Sigmoid colon (tissue), 4 donors: ENCODE data around the gene IFI27.

Source experiments
- EP300 ChIP-seq, 4 donors: sonication (generic); formaldehyde crosslinking; IDR thresholded peaks; one replicate each; pipeline ENCODE4 v1.6.1; 2017; ENCODE audit warnings: antibody characterized with exemption in 4 of 4
- POLR2A ChIP-seq, 2 donors: fragments of 450-650 bp; IDR thresholded peaks; one replicate each; pipeline ENCODE4 v1.6.1; 2016; ENCODE audit warnings: antibody characterized with exemption in 2 of 2, mild to moderate bottlenecking in 2 of 2, moderate library complexity in 2 of 2
- POLR2AphosphoS5 ChIP-seq, 4 donors: sonication (generic); formaldehyde crosslinking; IDR thresholded peaks; one replicate each; pipeline ENCODE4 v1.6.1; 2017; ENCODE audit warnings: antibody characterized with exemption in 4 of 4
- TF ChIP-seq, protein P1 (sequence below), 4 experiments: fragments of 450-650 bp in 3 of 4; fragments of 200-600 bp in 1 of 4; IDR thresholded peaks; one replicate each; pipeline ENCODE4 v1.5.1; 2016 to 2019; ENCODE audit warnings: antibody characterized with exemption in 4 of 4, mild to moderate bottlenecking in 3 of 4, moderate library complexity in 2 of 4

DNA sequence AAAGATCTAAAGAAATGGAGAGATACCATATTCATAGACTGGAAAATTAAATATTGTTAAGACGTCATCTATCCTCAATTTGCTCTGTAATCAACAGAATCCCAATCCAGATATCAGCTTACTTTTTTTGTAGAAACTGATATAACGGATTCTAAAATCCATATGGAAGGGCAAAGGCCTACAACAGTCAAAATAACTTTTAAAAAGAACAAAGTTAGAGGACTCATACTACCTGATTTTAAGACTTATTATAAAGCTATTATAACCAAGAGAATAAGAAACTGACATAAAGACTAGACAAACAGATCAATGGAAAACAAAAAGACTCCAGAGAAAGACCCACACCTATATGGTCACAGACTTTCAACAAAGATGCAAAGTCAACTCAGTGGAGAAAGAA is 35.5 kb upstream of the IFI27 start:
- TF ChIP-seq POLR2A (IDR thresholded peaks at IDR 0.05), result no peak
- TF ChIP-seq, protein P1, sequence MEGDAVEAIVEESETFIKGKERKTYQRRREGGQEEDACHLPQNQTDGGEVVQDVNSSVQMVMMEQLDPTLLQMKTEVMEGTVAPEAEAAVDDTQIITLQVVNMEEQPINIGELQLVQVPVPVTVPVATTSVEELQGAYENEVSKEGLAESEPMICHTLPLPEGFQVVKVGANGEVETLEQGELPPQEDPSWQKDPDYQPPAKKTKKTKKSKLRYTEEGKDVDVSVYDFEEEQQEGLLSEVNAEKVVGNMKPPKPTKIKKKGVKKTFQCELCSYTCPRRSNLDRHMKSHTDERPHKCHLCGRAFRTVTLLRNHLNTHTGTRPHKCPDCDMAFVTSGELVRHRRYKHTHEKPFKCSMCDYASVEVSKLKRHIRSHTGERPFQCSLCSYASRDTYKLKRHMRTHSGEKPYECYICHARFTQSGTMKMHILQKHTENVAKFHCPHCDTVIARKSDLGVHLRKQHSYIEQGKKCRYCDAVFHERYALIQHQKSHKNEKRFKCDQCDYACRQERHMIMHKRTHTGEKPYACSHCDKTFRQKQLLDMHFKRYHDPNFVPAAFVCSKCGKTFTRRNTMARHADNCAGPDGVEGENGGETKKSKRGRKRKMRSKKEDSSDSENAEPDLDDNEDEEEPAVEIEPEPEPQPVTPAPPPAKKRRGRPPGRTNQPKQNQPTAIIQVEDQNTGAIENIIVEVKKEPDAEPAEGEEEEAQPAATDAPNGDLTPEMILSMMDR (IDR thresholded peaks at IDR 0.05), result no peak
- TF ChIP-seq POLR2AphosphoS5 (IDR thresholded peaks at IDR 0.05), result no peak
- TF ChIP-seq EP300 (IDR thresholded peaks at IDR 0.05), result no peak
